ENCODE results near the gene BTNL8.

GRCh38 chr5:180865981-180866695, 32.8 kb upstream of the BTNL8 start:
- TF ChIP-seq CTCF (conservative IDR thresholded peaks at IDR 0.05 in 1 of 2, IDR thresholded peaks at IDR 0.05 in 1 of 2; ENCODE audit: low read depth in 1 of 2, low read length in 2 of 2) (no peak), EZH2 (IDR thresholded peaks at IDR 0.05; ENCODE audit: low read length, missing control alignments) (no peak)
